Osteocyte (in vitro differentiated cells): ENCODE results near the gene CFC1. TPM values are rescaled to one million over a fixed set of nuclear protein-coding genes. Genes with fewer than 3 reads are reported as not detected.
"Not testable (repeated sequence)": the region's sequence is repeated elsewhere in the genome, so short reads cannot be mapped to it uniquely, and the experiment has no call there.

Experiments
- DNase-seq: peaks from one replicate; pipeline ENCODE4 v3.0.0; 2021; ENCODE audit warnings: mixed read lengths; ENCODE audit not compliant: unreplicated experiment; ENCODE audit errors: extremely low spot score
- H3K27ac Mint-ChIP-seq: one replicate; pipeline ENCODE4 v1.8.0; 2021; ENCODE audit warnings: mild to moderate bottlenecking, mixed read lengths; ENCODE audit not compliant: unreplicated experiment
- H3K27me3 Mint-ChIP-seq: one replicate; pipeline ENCODE4 v1.8.0; 2021; ENCODE audit warnings: mixed read lengths; ENCODE audit not compliant: unreplicated experiment
- H3K36me3 Mint-ChIP-seq: one replicate; pipeline ENCODE4 v1.8.0; 2021; ENCODE audit warnings: mixed read lengths; ENCODE audit not compliant: unreplicated experiment
- H3K4me1 Mint-ChIP-seq: one replicate; pipeline ENCODE4 v1.8.0; 2021; ENCODE audit warnings: mixed read lengths; ENCODE audit not compliant: unreplicated experiment
- H3K4me3 Mint-ChIP-seq: one replicate; pipeline ENCODE4 v1.8.0; 2021; ENCODE audit warnings: mild to moderate bottlenecking, moderate library complexity, mixed read lengths; ENCODE audit not compliant: unreplicated experiment
- H3K9me3 Mint-ChIP-seq: one replicate; pipeline ENCODE4 v1.8.0; 2021; ENCODE audit warnings: mixed read lengths; ENCODE audit not compliant: unreplicated experiment
- total RNA-seq: library from RNA; stranded (reverse); gene quantifications from 2 replicates; pipeline ENCODE4 v1.2.1, GENCODE V29; 2021

The CFC1 gene
- total RNA-seq, 1 donor from 2014 or later, result not detected

DNA sequence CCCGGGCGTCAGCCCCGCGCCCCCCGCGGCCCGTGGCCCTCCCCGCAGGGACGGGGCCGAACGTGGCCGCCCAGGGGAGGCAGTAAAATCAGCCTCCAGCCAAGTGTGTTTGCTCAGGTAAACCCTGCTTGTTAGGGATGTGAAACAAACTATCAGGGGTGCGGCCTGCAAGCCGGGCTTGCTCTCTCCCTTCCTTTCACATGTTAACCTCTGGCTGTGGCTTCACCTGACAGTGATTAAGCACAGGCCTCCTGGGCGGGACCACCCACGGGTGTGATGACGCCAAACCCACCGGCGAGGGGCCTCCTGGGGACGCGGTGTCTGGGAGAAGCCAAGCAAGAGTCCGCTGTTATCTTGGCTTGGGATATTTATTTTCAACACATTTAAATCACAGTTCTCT, 1.4 kb downstream of the CFC1 start:
- not testable (repeated sequence) for H3K27ac Mint-ChIP-seq, H3K36me3 Mint-ChIP-seq

DNA sequence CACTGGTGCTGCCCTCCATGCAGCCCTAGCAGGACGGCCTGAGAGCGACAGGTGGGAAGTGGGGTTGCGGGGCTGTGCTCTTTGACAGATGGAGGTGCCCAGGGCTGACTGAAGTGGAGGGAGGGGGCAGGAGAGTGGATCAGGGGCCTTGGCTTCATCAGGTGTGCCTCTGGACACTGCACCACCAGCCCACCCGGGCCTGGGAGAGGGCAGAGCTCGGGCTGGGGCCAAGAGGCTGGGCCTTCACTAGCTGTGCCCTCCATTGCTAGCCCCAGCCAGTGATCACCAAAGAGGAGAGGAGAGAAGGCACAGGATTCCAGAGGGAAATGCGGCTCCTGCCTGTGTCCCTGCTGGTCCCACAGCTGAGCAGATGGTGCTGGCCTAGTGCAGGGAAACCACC, 2.6 kb downstream of the CFC1 start:
- H3K4me3 Mint-ChIP-seq, H3K27me3 Mint-ChIP-seq, H3K27ac Mint-ChIP-seq, H3K4me1 Mint-ChIP-seq, H3K9me3 Mint-ChIP-seq, H3K36me3 Mint-ChIP-seq: not testable (repeated sequence)
- peak; percentile 75 for DNase-seq

More for the DNA sequence above, 1.4 kb downstream of the CFC1 start:
- H3K9me3 Mint-ChIP-seq, H3K27me3 Mint-ChIP-seq, H3K4me1 Mint-ChIP-seq, H3K4me3 Mint-ChIP-seq, DNase-seq: not testable (repeated sequence)

DNA sequence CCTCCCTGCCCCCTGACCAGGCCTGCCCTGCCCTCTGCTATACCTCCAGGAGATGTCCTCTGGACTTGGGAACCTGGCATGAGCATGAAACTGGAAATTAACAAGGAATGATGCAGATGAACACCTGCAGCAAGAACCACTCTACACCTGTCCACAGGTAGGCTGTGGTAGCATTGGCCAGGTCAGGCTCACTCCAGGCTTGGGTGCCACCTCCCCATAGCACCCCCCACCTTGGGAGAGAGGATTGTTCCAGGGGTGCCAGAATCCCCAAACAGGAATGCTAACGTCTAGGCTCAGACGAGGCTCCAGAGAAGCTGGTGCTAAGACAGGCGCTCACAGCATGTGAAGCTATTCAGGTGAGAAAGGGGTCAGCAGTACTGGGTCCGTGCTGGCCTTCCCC, 5.4 kb downstream of the CFC1 start:
- not testable (repeated sequence) for H3K36me3 Mint-ChIP-seq, H3K27ac Mint-ChIP-seq, H3K4me3 Mint-ChIP-seq, H3K4me1 Mint-ChIP-seq, H3K9me3 Mint-ChIP-seq, H3K27me3 Mint-ChIP-seq
- peak; percentile 82 for DNase-seq

DNA sequence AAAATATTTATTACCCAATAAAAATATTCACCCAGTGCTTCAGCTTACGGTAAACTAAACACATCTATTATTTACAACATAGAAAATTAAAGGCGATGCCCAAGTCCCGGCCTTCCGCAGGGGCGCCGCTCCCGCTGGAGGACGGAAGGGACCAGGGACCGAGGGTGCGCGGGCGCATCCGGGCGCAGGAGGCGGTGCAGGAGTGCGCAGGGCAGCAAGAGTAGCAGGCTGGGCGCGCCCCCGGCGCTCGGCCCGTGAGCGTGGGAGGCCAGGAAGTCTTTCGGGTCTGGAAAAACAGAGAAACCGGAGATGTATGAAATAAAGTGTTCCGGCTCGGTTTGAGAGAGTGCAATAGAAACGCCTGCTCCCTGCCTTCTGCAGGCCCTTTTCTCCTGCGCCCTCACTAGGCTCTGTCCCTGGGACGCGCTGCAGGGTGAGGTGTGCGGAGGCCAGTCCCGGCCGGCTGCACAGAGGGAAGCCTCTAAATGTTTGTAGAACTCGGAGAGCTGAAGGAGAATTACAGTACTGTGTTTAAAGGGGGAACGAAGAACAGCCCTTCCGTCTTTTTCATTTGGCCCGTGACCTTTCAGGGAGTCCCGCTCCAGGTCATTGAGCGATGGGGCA, 6.5 kb downstream of the CFC1 start:
- H3K36me3 Mint-ChIP-seq, H3K9me3 Mint-ChIP-seq, H3K4me3 Mint-ChIP-seq, H3K27ac Mint-ChIP-seq, H3K4me1 Mint-ChIP-seq, H3K27me3 Mint-ChIP-seq: not testable (repeated sequence)
- peak; percentile 63 for DNase-seq

DNA sequence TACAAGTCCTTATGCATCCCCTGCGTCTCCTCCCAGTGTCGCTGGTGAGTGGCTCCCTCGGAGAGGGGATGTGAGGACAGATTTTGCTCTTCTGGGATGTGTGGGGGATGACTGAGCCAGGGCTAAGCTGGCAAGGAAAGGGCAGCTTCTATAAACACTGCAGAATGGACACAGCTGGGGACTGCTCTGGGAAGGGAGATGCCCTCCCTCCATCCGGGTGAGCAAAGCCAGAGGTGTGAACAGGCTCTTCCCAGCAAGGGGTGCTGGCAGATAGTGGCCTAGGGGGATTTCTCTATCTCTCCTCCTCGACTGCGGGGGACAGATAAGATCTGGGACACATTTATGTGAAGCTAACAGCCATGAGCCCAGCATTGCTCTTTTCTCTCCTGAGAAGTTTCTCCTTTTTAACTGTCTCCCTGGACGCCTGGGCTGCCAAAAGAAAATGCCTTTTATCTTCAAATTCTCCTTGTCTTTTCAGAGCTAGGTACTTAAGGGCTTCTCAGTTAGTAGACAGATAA, 8.5 kb downstream of the CFC1 start:
- DNase-seq, result peak; percentile 30
- H3K36me3 Mint-ChIP-seq, H3K27ac Mint-ChIP-seq, H3K4me3 Mint-ChIP-seq, H3K9me3 Mint-ChIP-seq, H3K4me1 Mint-ChIP-seq, H3K27me3 Mint-ChIP-seq: not testable (repeated sequence)

DNA sequence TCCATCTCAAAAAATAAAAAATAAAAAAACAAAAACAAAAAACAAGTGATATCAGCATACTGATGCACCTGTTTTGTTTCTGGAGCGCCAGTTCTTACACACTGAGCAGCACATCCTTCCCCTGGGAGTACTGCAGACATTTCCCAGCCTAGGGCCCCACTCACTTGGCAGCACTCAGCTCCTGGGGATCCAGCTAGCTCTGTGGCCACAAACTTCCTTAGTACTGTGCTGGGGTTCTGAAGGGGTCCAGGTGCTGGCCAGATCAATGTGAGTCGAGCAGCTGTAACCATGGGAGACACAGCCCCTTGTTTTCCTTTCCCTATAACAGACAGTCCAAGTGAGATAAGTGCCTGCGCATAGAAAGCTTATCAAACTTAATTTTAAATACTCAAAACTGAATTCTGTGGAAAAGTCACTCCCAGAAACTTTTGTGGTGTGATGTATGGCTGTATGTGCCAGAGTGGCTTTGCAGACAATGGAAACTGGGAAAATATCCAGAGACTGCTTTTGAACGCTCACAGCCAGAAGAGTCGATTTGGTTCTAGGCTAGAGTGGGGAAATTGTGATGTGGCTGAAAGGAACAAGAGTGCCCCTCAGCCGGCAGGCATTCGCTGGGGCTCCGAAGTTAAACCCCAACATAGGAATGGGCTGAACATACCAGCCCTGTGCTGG, 9.1 kb downstream of the CFC1 start:
- not testable (repeated sequence) for H3K36me3 Mint-ChIP-seq, H3K4me3 Mint-ChIP-seq, H3K27me3 Mint-ChIP-seq, DNase-seq, H3K4me1 Mint-ChIP-seq, H3K27ac Mint-ChIP-seq, H3K9me3 Mint-ChIP-seq

DNA sequence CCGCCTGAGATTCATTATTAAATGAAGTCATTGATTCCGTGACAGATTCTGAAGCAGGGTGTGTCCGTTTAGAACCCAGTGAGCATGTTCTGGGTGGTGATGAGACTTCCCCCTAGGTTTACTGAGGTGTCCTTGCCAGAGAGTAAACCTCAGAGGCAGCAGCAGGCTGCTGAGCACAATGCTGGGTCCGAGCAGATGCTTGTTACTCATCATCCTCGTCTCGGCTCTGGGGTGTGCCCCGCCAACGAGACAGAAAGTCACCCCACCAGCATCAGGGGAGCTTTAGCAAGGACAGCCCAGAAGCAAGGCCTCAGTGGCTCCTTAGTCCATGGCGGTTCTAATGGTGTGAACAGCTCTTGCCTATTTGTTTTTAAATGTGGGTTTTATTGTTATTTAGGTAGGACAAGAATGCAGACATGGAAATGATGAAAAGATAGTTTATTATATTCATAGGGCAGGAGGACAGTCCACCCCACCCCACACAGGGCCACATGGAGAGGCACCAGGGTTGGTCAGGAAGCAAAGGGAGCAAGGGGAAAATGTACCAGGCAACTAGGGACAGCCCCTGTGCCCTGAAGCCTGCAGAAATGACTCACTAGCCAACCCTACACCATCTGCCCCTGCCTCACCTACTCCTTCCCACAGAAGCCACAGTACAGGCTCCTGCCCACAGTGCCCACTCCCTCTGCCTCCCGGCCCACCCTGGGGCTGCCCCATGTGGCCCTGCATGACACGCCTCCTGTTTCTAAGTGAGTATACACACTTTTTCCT, 10.5 kb downstream of the CFC1 start:
- not testable (repeated sequence) for H3K27me3 Mint-ChIP-seq, H3K4me3 Mint-ChIP-seq, H3K36me3 Mint-ChIP-seq, H3K4me1 Mint-ChIP-seq, H3K9me3 Mint-ChIP-seq, H3K27ac Mint-ChIP-seq
- peak; percentile 65 for DNase-seq

DNA sequence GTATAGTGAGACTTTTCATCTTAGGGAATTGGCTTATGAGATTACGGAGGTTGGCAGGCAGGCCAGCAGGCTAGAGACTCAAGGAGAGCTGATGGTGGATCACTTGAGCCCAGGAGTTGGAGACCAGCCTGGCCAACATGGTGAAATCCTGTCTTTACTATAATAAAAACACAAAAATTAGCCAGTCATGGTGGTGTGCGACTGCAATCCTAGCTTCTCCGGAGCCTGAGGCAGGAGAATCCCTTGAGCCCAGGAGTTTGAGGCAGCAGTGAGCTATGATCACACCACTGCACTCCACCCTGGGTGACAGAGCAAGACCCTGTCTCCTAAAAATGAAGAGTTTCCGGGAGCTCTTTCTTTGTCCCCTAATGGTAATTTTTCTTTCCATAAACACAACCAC, 14.6 kb downstream of the CFC1 start:
- H3K4me3 Mint-ChIP-seq, H3K4me1 Mint-ChIP-seq, H3K36me3 Mint-ChIP-seq, H3K27me3 Mint-ChIP-seq, H3K9me3 Mint-ChIP-seq, H3K27ac Mint-ChIP-seq: not testable (repeated sequence)
- DNase-seq, result peak; percentile 21

DNA sequence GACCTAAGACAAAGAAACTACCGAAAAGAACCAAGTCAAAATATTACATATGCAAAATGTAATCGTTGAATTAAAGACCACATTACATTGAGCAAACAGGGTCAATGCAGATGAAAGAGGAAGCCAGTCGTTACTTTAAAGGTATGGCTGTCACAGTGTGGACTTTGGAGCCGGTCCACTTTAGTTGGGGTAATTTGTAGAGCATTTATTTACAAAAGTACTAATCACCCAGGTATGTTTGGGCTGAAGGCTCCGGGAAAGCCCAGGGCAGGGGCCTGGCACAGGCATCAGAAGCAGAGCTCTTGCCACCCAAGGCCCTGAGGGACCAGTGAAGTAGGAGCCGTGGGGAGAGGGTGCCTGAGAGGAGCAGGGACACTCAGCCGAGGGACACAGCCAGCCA, 15.8 kb downstream of the CFC1 start:
- peak; percentile 15 for DNase-seq
- H3K4me1 Mint-ChIP-seq, H3K9me3 Mint-ChIP-seq, H3K4me3 Mint-ChIP-seq, H3K27me3 Mint-ChIP-seq, H3K27ac Mint-ChIP-seq, H3K36me3 Mint-ChIP-seq: not testable (repeated sequence)

DNA sequence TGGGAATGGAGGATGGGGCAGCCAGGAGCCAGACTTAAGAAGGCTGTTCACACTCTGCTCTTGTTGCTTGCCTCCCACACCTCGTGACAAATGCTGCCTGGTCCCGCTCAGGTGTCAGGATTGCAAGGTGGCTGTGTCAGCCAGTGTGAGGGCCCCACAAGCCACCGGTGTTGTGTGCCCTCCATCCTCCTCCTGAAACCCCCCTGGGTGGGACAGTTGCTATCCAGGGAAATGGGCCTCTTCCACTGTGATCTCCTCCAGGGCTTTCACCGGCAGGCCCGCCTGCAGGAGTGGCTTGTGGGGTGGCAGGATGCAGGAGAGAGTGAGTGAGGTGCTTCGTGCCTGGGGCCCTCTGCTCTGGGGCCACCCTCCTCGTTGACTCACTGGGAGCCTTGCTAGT, 16.4 kb downstream of the CFC1 start:
- H3K27ac Mint-ChIP-seq, H3K36me3 Mint-ChIP-seq, H3K4me1 Mint-ChIP-seq, H3K9me3 Mint-ChIP-seq, H3K4me3 Mint-ChIP-seq, H3K27me3 Mint-ChIP-seq: not testable (repeated sequence)
- DNase-seq, result peak; percentile 71

DNA sequence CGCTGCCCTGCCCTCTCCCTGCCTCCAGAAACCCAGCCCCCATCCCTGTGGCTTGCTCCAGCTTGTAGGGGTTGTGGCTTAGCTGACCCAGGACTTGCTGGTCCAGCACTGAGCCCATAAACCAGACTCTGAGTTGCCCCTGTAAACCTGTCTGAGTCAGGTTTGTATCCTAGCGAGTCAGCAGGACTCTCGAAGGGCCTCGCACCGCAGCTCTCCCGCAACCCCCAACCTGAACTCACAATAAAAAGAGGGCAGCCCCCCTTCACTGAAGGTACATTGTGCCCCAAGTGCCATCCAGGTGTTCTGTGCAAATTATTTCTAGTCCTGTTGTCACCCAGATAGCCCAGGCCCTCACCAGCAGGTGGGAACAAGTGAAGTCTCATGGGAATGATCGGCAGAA, 17.9 kb downstream of the CFC1 start:
- H3K27me3 Mint-ChIP-seq, H3K4me3 Mint-ChIP-seq, H3K27ac Mint-ChIP-seq, H3K9me3 Mint-ChIP-seq, H3K36me3 Mint-ChIP-seq, H3K4me1 Mint-ChIP-seq: not testable (repeated sequence)
- DNase-seq, result peak; percentile 70

DNA sequence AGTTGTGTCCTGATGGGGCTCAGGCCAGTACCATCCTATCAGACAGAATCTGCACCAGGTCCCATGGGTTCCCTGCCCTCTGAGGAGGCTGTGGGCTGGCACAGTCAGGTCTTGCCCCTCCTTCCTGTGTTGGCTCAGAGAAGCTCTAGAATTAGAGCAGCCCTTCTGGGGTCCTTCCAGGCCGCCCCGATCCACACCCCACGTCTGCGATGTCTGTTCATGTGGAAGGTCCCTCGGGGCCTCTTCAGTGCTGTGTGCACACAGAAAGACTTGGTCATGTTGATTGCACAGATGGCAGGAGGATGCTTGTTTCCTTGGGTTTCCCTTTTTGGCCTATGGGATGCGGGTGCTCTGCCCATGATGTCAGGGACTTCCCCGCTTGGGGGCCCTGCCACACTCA, 20.3 kb downstream of the CFC1 start:
- not testable (repeated sequence) for H3K4me1 Mint-ChIP-seq, H3K27ac Mint-ChIP-seq, H3K9me3 Mint-ChIP-seq, H3K4me3 Mint-ChIP-seq, H3K36me3 Mint-ChIP-seq, H3K27me3 Mint-ChIP-seq
- DNase-seq, result peak; percentile 67
